ENCODE data around the gene SLC6A13. TPM values are rescaled to one million over a fixed set of nuclear protein-coding genes. Genes with fewer than 3 reads are reported as not detected.
"Not testable (repeated sequence)": the region's sequence is repeated elsewhere in the genome, so short reads cannot be mapped to it uniquely, and the experiment has no call there.

Gene SLC6A13
- total and polyA plus RNA-seq, 7 donors, result 0.10 to 0.55 TPM; not detected in 5

GRCh38 chr12:218728-219590, 43.7 kb downstream of the SLC6A13 start:
- no peak overlapping the region for H3K4me3 ChIP-seq
- no peaks in the 10 kb centered on the region for H3K4me1 ChIP-seq
- H3K27ac ChIP-seq, result no peak overlapping the region
- H3K27me3 ChIP-seq, result peaks cover 0 to 40% (median 11%) of the 10 kb centered on the region in 3 donors
- intact Hi-C loops (cut with DNase I), result no loop called here
- no peak for DNase-seq
- no peak for TF ChIP-seq EP300 (IDR thresholded peaks at IDR 0.05)
- no peak for TF ChIP-seq POLR2AphosphoS5 (IDR thresholded peaks at IDR 0.05)
- no peak for TF ChIP-seq POLR2A (IDR thresholded peaks at IDR 0.05)
- no peak for TF ChIP-seq CTCF (IDR thresholded peaks at IDR 0.05)
- no peaks in the 10 kb centered on the region for H3K36me3 ChIP-seq
- H3K9me3 ChIP-seq, result no peaks in the 10 kb centered on the region
- WGBS, 2 donors, result 82 to 86% methylated on average over 30 of the region's 30 CpGs

DNA sequence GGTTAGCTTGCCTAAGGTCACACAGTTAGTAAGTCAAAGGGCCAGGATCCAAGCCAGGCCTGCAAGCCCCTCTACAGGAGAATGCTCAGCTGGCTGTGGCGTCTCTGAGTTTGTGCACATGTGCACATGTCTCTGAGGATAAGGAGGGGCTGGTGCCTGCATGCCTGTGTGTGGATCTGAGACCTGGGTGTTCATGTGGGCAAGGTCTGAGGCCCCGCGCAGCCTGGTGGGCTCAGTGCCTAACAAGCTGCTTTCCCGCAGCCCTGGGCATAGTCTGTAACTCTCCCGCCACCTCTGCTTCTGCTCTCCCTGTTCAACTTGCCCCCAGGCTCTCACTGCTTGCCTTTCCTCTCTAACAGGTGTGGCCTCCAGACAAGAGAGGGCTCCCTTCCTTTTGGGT, 44.4 kb downstream of the SLC6A13 start:
- Histone ChIP-seq H3K27ac (no peak overlapping the region), H3K4me1 (peaks cover 0 to 1% (median 0%) of the 10 kb centered on the region in 4 donors), H3K27me3 (peaks cover 0 to 48% (median 18%) of the 10 kb centered on the region in 3 donors), H3K36me3 (no peaks in the 10 kb centered on the region), H3K4me3 (no peak overlapping the region), H3K9me3 (no peaks in the 10 kb centered on the region)
- TF ChIP-seq POLR2A (IDR thresholded peaks at IDR 0.05), result no peak
- TF ChIP-seq CTCF (IDR thresholded peaks at IDR 0.05), result no peak
- no peak for TF ChIP-seq POLR2AphosphoS5 (IDR thresholded peaks at IDR 0.05)
- intact Hi-C loops (cut with DNase I), result no loop called here
- WGBS, 2 donors, result 85 to 91% methylated on average over 5 of the region's 5 CpGs
- DNase-seq, result no peak

DNA sequence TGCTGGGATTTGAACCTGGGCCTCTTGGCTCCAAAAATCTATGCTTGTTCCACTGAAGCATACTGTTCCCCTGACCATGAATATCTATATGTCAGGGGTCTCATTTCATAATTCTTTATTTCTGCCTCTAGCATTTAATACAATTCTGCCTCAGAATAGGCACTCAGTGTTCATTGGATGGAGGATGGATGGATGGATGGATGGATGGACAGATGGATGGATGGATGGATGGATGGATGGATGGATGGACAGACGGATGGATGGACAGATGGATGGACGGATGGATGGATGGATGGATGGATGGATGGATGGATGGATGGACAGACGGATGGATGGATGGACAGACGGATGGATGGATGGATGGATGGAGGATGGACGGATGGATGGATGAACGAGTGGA, 45.6 kb downstream of the SLC6A13 start:
- H3K27ac ChIP-seq; intact Hi-C loops (cut with DNase I); H3K9me3 ChIP-seq; DNase-seq; H3K36me3 ChIP-seq; H3K4me3 ChIP-seq: not testable (repeated sequence)
- Histone ChIP-seq H3K4me1 (peaks cover 0 to 10% (median 0%) of the 10 kb centered on the region in 4 donors), H3K27me3 (peaks cover 0 to 57% (median 28%) of the 10 kb centered on the region in 3 donors)
- 73 to 82% methylated on average over 6 of the region's 6 CpGs for WGBS, 2 donors

DNA sequence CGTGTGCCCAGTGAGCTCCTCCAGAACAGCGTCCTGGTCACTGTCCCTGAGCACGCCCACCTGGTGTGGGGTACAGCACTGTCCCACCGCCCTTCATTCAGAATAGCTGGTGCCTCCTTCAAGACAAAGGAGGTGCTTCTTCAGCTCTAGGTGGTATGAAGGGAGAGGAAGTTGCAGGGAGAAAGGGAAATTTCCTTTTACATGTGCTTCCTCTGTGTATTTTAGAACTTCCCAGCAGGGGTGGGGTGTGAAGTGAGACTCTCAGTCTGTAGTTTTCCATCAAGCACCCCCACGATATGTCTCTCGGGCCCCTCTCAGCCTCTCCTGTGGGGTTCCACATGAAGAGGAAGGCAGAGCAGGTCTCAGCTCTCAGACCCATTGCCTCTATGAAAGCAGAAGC, 47.5 kb downstream of the SLC6A13 start:
- WGBS, 2 donors, result 87 to 93% methylated on average over 6 of the region's 6 CpGs
- intact Hi-C loops (cut with DNase I), result no loop called here
- H3K27me3 ChIP-seq, result peaks cover 0 to 67% (median 31%) of the 10 kb centered on the region in 3 donors
- no peaks in the 10 kb centered on the region for H3K9me3 ChIP-seq
- H3K27ac ChIP-seq, result no peak overlapping the region
- no peaks in the 10 kb centered on the region for H3K36me3 ChIP-seq
- DNase-seq, result no peak
- H3K4me3 ChIP-seq, result no peak overlapping the region
- no peak for TF ChIP-seq POLR2A (IDR thresholded peaks at IDR 0.05)
- TF ChIP-seq POLR2AphosphoS5 (IDR thresholded peaks at IDR 0.05), result no peak
- TF ChIP-seq CTCF (IDR thresholded peaks at IDR 0.05), result no peak
- TF ChIP-seq EP300 (IDR thresholded peaks at IDR 0.05), result no peak
- H3K4me1 ChIP-seq, result peaks cover 0 to 10% (median 0%) of the 10 kb centered on the region in 4 donors

DNA sequence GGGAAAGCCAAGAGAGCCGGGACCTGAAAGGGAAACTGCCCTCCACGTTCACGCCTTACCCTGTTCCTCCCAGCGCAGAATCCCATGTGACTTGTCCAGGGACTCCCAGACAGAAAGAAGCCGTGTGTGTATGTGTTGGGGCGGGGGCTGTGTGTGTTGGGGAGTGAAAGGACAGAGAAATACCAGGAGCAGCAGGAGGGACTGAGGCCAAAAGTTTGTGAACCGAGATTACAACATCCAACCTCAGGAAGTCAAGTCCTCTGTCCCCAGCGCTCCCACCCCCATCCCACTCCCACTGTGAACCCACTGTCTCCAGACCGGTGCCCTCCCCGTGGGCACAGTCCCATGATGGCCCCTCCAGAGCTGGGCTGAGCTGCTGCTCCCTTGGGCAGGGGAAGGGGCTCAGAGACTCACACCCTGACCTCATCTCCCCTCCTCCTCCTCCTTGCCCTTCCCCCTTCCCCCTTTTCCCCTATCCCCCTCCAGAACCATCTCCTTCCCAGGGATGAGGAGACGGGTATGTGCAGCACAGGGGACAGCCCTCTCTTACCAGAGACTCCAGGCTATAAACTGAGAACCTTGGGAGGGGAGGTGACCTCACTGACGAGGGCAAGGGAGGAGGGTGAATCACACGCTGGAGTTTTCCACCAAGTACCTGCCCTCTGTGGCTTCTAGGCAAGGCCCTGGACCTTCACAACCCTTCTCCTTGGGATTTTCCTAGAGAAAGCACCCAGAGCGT, 48.5 kb downstream of the SLC6A13 start, which contains the start of gene SLC6A12:
TSS of gene SLC6A12 (minus strand) at position 155 of the 739 bp plus-strand sequence. CDS start 4,171 bp downstream, outside the sequence.
- Histone ChIP-seq H3K27ac (no peak within 1 kb of the TSS), H3K4me1 (peaks cover 0 to 10% (median 0%) of the 10 kb centered on the region in 4 donors), H3K36me3 (no peaks in the 10 kb centered on the region), H3K27me3 (peaks cover 0 to 61% (median 31%) of the 10 kb centered on the region in 3 donors), H3K4me3 (no peak within 1 kb of the TSS), H3K9me3 (no peaks in the 10 kb centered on the region)
- TF ChIP-seq CTCF (IDR thresholded peaks at IDR 0.05), result no peak
- TF ChIP-seq POLR2A (IDR thresholded peaks at IDR 0.05), result no peak
- TF ChIP-seq EP300 (IDR thresholded peaks at IDR 0.05), result no peak
- TF ChIP-seq POLR2AphosphoS5 (IDR thresholded peaks at IDR 0.05), result no peak
- intact Hi-C loops (cut with DNase I), result no loop called here
- WGBS, 2 donors, result 19 to 44% methylated on average over 14 of the region's 14 CpGs
- DNase-seq, result no peak
